Liver (tissue), 9 donors: ENCODE measurements around the gene NDUFB1. TPM values are rescaled to one million over a fixed set of nuclear protein-coding genes. Genes with fewer than 3 reads are reported as not detected.

Experiments
- DNase-seq: peaks from one replicate; pipeline ENCODE4 v3.0.0-alpha.2; 2017; ENCODE audit warnings: low spot score
- H3K27ac ChIP-seq, 2 donors: one replicate each; pipeline ENCODE4 v1.7.0; 2013; ENCODE audit warnings: inconsistent platforms in 2 of 2, low read length in 2 of 2, control low read depth in 1 of 2, low read depth in 1 of 2, mild to moderate bottlenecking in 1 of 2
- H3K27me3 ChIP-seq, 4 donors: one replicate each; pipeline versions ENCODE4 v1.6.1 to v1.7.0; 2013; ENCODE audit warnings: low read length in 3 of 4, inconsistent platforms in 1 of 4, mild to moderate bottlenecking in 1 of 4, moderate library complexity in 1 of 4; ENCODE audit not compliant: control insufficient read depth in 4 of 4, insufficient read depth in 4 of 4
- H3K36me3 ChIP-seq, 4 donors: one replicate each; pipeline versions ENCODE4 v1.6.1 to v1.7.0; 2013; ENCODE audit warnings: low read length in 3 of 4, mild to moderate bottlenecking in 3 of 4, low read depth in 1 of 4, moderate library complexity in 1 of 4; ENCODE audit not compliant: control insufficient read depth in 4 of 4, insufficient read depth in 3 of 4
- H3K4me1 ChIP-seq, 4 donors: one replicate each; pipeline versions ENCODE4 v1.6.1 to v1.7.0; 2013; ENCODE audit warnings: low read length in 3 of 4, mild to moderate bottlenecking in 3 of 4, moderate library complexity in 1 of 4; ENCODE audit not compliant: control insufficient read depth in 4 of 4, insufficient read depth in 4 of 4
- H3K4me3 ChIP-seq, 3 donors: one replicate each; pipeline versions ENCODE4 v1.6.1 to v1.7.0; 2013; ENCODE audit warnings: low read length in 3 of 3, control low read depth in 1 of 3, low read depth in 1 of 3, mild to moderate bottlenecking in 1 of 3
- H3K9ac ChIP-seq, 2 donors: one replicate each; pipeline ENCODE4 v1.7.0; 2013; ENCODE audit warnings: low read length in 2 of 2, mild to moderate bottlenecking in 2 of 2, moderate library complexity in 2 of 2, control low read depth in 1 of 2, low read depth in 1 of 2
- H3K9me3 ChIP-seq, 4 donors: one replicate each; pipeline versions ENCODE4 v1.6.1 to v1.7.0; 2013; ENCODE audit warnings: low read length in 3 of 4; ENCODE audit not compliant: control insufficient read depth in 4 of 4
- ATF3 ChIP-seq: IDR thresholded peaks from 2 replicates; pipeline ENCODE4 v1.6.1; 2016; ENCODE audit warnings: antibody characterized with exemption
- EGR1 ChIP-seq, 2 donors: IDR thresholded peaks; 2 replicates each; pipeline ENCODE4 v1.6.1; 2016 to 2018; ENCODE audit warnings: antibody characterized with exemption in 2 of 2, low read depth in 2 of 2
- FOXA1 ChIP-seq: IDR thresholded peaks from 2 replicates; pipeline ENCODE4 v1.6.1; 2016; ENCODE audit warnings: antibody characterized with exemption
- FOXA2 ChIP-seq: IDR thresholded peaks from 2 replicates; pipeline ENCODE4 v1.6.1; 2016; ENCODE audit warnings: antibody characterized with exemption
- GABPA ChIP-seq, 2 donors: IDR thresholded peaks in 1 of 2; conservative IDR thresholded peaks in 1 of 2; 2 replicates each; pipeline ENCODE4 v1.6.1; 2016; ENCODE audit warnings: antibody characterized with exemption in 2 of 2, mild to moderate bottlenecking in 1 of 2, moderate library complexity in 1 of 2
- HNF4A ChIP-seq, 2 donors: conservative IDR thresholded peaks; 2 replicates each; pipeline ENCODE4 v1.6.1; 2016; ENCODE audit warnings: antibody characterized with exemption in 2 of 2, mild to moderate bottlenecking in 2 of 2
- HNF4G ChIP-seq: IDR thresholded peaks from 2 replicates; pipeline ENCODE4 v1.6.1; 2016; ENCODE audit warnings: antibody characterized with exemption
- JUND ChIP-seq, 2 donors: IDR thresholded peaks; 2 replicates each; pipeline ENCODE4 v1.6.1; 2016; ENCODE audit warnings: antibody characterized with exemption in 2 of 2
- NR2F2 ChIP-seq: IDR thresholded peaks from 2 replicates; pipeline ENCODE4 v1.6.1; 2016; ENCODE audit warnings: antibody characterized with exemption
- RAD21 ChIP-seq, 2 donors: IDR thresholded peaks; 2 replicates each; pipeline ENCODE4 v1.6.1; 2016; ENCODE audit warnings: antibody characterized with exemption in 2 of 2, mild to moderate bottlenecking in 2 of 2
- RXRA ChIP-seq, 2 donors: IDR thresholded peaks; 2 replicates each; pipeline ENCODE4 v1.6.1; 2017 to 2018; ENCODE audit warnings: antibody characterized with exemption in 2 of 2, mild to moderate bottlenecking in 1 of 2
- SP1 ChIP-seq: IDR thresholded peaks from 2 replicates; pipeline ENCODE4 v1.6.1; 2018; ENCODE audit warnings: antibody characterized with exemption, mild to moderate bottlenecking
- TAF1 ChIP-seq: conservative IDR thresholded peaks from 2 replicates; pipeline ENCODE4 v1.6.1; 2016; ENCODE audit warnings: antibody characterized with exemption, mild to moderate bottlenecking
- YY1 ChIP-seq: IDR thresholded peaks from 2 replicates; pipeline ENCODE4 v1.6.1; 2016; ENCODE audit warnings: antibody characterized with exemption, mild to moderate bottlenecking
- ZBTB33 ChIP-seq: IDR thresholded peaks from 2 replicates; pipeline ENCODE4 v1.6.1; 2016; ENCODE audit warnings: antibody characterized with exemption
- WGBS: extraction: QIAGEN DNeasy Blood & Tissue Kit; methylation state at CpG from one replicate; pipeline ENCODE4 v1.1.7; 2013; 5-methylcytosine and 5-hydroxymethylcytosine counted together
- polyA plus RNA-seq, 2 donors: library from polyadenylated mRNA; stranded (reverse) in 1 of 2; unstranded in 1 of 2; fragments of 200-250 nt in 1 of 2; fragments of >200 nt in 1 of 2; fragmentation: Nextera tagmentation in 1 of 2; extraction: Ambion mirVana in 1 of 2; gene quantifications; one replicate each; pipeline versions ENCODE4 v1.2.1 to v1.2.3, GENCODE V29; 2013 to 2015
- total RNA-seq, 2 donors: library from RNA; depleted of rRNA; stranded (reverse); fragments of >200 nt; gene quantifications; one replicate each; pipeline ENCODE4 v1.2.3, GENCODE V29; 2014
- TF ChIP-seq, protein P1 (sequence below): IDR thresholded peaks from 2 replicates; pipeline ENCODE4 v1.6.1; 2016; ENCODE audit warnings: antibody characterized with exemption
- TF ChIP-seq, protein P2 (sequence below): IDR thresholded peaks from 2 replicates; pipeline ENCODE4 v1.6.1; 2016; ENCODE audit warnings: antibody characterized with exemption, mild to moderate bottlenecking
- TF ChIP-seq, protein P3 (sequence below): fragments of 150-350 bp; IDR thresholded peaks from 2 replicates; pipeline ENCODE4 v1.5.1; 2017; ENCODE audit warnings: improper control_type of control experiment, low read depth, low read length; ENCODE audit not compliant: missing input control
- donor health status: healthy.
- donor health status: healthy.
- donor health status: healthy.
- donor health status: healthy.
- donor health status: healthy.

NDUFB1 gene
- total and polyA plus RNA-seq, 4 donors = 136 to 436 (median 240) TPM

- WGBS = under 1% methylated on average over 22 of the region's 22 CpGs
- Histone ChIP-seq H3K9ac (peak overlapping the region; percentile 77 to 85), H3K27me3 (no peaks in the 10 kb centered on the region), H3K36me3 (peaks cover 1 to 4% (median 2%) of the 10 kb centered on the region in 4 donors), H3K9me3 (no peaks in the 10 kb centered on the region), H3K27ac (peak overlapping the region; percentile 90 to 93), H3K4me1 (peaks cover 5 to 12% (median 6%) of the 10 kb centered on the region in 4 donors), H3K4me3 (peak overlapping the region; percentile 78 to 99 (median 95))
- TF ChIP-seq ZBTB33 (no peak), HNF4G (no peak), TAF1 (no peak), FOXA2 (no peak), FOXA1 (no peak), ATF3 (no peak), SP1 (no peak), RXRA (IDR thresholded peaks at IDR 0.05) (no peak), GABPA (IDR thresholded peaks at IDR 0.05 in 1 of 2, conservative IDR thresholded peaks at IDR 0.05 in 1 of 2) (no peak), HNF4A (conservative IDR thresholded peaks at IDR 0.05) (no peak), YY1 (no peak), RAD21 (IDR thresholded peaks at IDR 0.05) (no peak), JUND (IDR thresholded peaks at IDR 0.05) (no peak), EGR1 (IDR thresholded peaks at IDR 0.05; ENCODE audit: low read depth in 2 of 2) (no peak), NR2F2 (no peak)
- TF ChIP-seq, protein P1, sequence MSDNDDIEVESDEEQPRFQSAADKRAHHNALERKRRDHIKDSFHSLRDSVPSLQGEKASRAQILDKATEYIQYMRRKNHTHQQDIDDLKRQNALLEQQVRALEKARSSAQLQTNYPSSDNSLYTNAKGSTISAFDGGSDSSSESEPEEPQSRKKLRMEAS = no peak
- TF ChIP-seq, protein P2, sequence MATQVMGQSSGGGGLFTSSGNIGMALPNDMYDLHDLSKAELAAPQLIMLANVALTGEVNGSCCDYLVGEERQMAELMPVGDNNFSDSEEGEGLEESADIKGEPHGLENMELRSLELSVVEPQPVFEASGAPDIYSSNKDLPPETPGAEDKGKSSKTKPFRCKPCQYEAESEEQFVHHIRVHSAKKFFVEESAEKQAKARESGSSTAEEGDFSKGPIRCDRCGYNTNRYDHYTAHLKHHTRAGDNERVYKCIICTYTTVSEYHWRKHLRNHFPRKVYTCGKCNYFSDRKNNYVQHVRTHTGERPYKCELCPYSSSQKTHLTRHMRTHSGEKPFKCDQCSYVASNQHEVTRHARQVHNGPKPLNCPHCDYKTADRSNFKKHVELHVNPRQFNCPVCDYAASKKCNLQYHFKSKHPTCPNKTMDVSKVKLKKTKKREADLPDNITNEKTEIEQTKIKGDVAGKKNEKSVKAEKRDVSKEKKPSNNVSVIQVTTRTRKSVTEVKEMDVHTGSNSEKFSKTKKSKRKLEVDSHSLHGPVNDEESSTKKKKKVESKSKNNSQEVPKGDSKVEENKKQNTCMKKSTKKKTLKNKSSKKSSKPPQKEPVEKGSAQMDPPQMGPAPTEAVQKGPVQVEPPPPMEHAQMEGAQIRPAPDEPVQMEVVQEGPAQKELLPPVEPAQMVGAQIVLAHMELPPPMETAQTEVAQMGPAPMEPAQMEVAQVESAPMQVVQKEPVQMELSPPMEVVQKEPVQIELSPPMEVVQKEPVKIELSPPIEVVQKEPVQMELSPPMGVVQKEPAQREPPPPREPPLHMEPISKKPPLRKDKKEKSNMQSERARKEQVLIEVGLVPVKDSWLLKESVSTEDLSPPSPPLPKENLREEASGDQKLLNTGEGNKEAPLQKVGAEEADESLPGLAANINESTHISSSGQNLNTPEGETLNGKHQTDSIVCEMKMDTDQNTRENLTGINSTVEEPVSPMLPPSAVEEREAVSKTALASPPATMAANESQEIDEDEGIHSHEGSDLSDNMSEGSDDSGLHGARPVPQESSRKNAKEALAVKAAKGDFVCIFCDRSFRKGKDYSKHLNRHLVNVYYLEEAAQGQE = no peak
- TF ChIP-seq, protein P3, sequence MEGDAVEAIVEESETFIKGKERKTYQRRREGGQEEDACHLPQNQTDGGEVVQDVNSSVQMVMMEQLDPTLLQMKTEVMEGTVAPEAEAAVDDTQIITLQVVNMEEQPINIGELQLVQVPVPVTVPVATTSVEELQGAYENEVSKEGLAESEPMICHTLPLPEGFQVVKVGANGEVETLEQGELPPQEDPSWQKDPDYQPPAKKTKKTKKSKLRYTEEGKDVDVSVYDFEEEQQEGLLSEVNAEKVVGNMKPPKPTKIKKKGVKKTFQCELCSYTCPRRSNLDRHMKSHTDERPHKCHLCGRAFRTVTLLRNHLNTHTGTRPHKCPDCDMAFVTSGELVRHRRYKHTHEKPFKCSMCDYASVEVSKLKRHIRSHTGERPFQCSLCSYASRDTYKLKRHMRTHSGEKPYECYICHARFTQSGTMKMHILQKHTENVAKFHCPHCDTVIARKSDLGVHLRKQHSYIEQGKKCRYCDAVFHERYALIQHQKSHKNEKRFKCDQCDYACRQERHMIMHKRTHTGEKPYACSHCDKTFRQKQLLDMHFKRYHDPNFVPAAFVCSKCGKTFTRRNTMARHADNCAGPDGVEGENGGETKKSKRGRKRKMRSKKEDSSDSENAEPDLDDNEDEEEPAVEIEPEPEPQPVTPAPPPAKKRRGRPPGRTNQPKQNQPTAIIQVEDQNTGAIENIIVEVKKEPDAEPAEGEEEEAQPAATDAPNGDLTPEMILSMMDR = no peak
- no peak for DNase-seq
Measured at GRCh38 chr14:92122351-92122677, 808 bp upstream of the NDUFB1 start.
